Measurements from ENCODE around the gene FRYL. TPM values are rescaled to one million over a fixed set of nuclear protein-coding genes. Genes with fewer than 3 reads are reported as not detected.

The FRYL gene
- total RNA-seq, 4 donors from 2014 or later, result 51.1 to 96.5 (median 70.6) TPM

DNA sequence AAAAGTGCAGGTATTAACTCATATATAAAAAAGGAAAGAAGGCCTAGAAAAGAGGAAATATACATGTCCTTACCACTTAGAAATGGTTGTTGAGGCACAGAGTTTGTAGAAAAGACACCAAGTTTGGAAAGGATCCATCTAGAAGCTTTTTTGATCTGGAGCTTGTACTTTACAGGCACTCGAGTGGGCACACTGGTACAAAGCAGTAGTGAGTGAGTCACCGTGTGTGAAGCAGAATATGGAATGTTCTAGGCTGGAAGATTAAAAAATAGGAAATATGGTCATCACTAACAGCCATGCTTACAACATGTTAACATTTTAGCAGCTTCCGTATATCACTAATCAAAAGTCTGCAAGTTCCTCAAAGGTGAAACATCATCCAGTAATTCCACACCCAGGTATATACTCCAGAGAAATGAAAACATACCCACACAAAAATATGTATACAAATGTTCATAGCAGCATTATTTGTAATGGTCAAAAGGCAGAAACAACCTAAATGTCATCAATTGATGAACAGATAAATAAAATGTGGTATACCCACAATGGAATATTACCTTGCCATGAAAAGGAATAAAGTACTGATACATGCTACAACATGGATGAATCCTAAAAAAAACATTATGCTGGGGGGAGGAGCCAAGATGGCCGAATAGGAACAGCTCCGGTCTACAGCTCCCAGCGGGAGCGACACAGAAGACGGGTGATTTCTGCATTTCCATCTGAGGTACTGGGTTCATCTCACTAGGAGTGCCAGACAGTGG, 69.5 kb downstream of the FRYL start:
- DNase-seq (ENCODE audit: low spot score in 2 of 2), result no peak
- intact Hi-C loops (cut with DNase I; ENCODE audit: low total_unique reads), result no loop called here
- TF ChIP-seq POLR2A (IDR thresholded peaks at IDR 0.05), result no peak
- TF ChIP-seq, protein P1, sequence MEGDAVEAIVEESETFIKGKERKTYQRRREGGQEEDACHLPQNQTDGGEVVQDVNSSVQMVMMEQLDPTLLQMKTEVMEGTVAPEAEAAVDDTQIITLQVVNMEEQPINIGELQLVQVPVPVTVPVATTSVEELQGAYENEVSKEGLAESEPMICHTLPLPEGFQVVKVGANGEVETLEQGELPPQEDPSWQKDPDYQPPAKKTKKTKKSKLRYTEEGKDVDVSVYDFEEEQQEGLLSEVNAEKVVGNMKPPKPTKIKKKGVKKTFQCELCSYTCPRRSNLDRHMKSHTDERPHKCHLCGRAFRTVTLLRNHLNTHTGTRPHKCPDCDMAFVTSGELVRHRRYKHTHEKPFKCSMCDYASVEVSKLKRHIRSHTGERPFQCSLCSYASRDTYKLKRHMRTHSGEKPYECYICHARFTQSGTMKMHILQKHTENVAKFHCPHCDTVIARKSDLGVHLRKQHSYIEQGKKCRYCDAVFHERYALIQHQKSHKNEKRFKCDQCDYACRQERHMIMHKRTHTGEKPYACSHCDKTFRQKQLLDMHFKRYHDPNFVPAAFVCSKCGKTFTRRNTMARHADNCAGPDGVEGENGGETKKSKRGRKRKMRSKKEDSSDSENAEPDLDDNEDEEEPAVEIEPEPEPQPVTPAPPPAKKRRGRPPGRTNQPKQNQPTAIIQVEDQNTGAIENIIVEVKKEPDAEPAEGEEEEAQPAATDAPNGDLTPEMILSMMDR (IDR thresholded peaks at IDR 0.05), result no peak
- 91 to 94% methylated on average over 8 of the region's 8 CpGs for WGBS, 2 donors
- no peak overlapping the region for H3K4me3 ChIP-seq (ENCODE audit: low read depth, poor library complexity, severe bottlenecking)

DNA sequence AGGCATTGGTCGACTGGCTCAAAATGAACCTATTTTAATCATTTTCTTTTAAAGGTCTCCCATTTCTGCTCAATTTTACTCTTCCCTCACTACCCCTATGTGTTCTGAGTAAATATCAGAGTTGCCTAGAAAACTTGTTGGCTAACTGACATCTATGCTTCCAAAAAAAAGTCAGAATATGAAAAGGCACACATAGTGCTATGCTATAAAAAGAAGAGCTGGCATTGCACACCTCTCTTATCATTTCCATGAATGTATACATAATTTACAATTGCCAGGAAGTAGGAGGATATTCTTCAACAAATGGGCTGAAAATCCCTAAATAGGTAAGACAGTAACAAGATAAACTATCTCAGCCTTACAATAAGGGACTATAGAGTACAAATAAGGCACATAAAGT, 70.2 kb downstream of the FRYL start:
- 85 to 91% methylated on average over 1 of the region's 1 CpG for WGBS, 2 donors
- no peak for DNase-seq (ENCODE audit: low spot score in 2 of 2)
- intact Hi-C loops (cut with DNase I; ENCODE audit: low total_unique reads), result no loop called here
- H3K4me3 ChIP-seq (ENCODE audit: low read depth, poor library complexity, severe bottlenecking), result no peak overlapping the region
- TF ChIP-seq, protein P1 (IDR thresholded peaks at IDR 0.05), result no peak
- TF ChIP-seq POLR2A (IDR thresholded peaks at IDR 0.05), result no peak

- 97% methylated on average over 7 of the region's 7 CpGs for WGBS, 2 donors
- no peak overlapping the region for H3K4me3 ChIP-seq (ENCODE audit: low read depth, poor library complexity, severe bottlenecking)
- TF ChIP-seq, protein P1 (IDR thresholded peaks at IDR 0.05), result no peak
- no peak for TF ChIP-seq POLR2A (IDR thresholded peaks at IDR 0.05)
- DNase-seq (ENCODE audit: low spot score in 2 of 2), result no peak
- intact Hi-C loops (cut with DNase I; ENCODE audit: low total_unique reads), result no loop called here
These were observed 71.5 kb downstream of the FRYL start for GRCh38 chr4:48708610-48709009.

DNA sequence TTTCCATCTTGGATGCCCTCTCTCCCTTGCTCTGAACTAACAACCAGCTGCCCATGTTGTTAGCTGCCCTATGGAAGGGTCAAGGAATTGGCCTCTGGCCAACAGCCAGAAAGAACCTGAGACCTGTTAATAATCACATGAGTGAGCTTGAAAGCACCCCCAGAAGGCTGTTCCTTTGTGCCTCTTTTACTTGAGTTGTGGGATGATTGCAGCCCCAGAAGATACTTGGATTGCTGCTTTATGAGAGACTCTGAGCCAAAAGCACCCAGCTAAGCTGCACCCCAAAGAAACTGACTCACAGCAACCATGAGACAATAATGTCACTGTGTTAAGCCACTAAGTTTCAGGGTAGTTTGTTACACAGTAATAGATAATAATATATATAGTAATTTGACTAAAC, 73.3 kb downstream of the FRYL start:
- intact Hi-C loops (cut with DNase I; ENCODE audit: low total_unique reads), result no loop called here
- H3K4me3 ChIP-seq (ENCODE audit: low read depth, poor library complexity, severe bottlenecking), result no peak overlapping the region
- TF ChIP-seq, protein P1 (IDR thresholded peaks at IDR 0.05), result no peak
- no peak for TF ChIP-seq POLR2A (IDR thresholded peaks at IDR 0.05)
- no peak for DNase-seq (ENCODE audit: low spot score in 2 of 2)

- WGBS, 2 donors, result 94 to 95% methylated on average over 3 of the region's 3 CpGs
- no peak overlapping the region for H3K4me3 ChIP-seq (ENCODE audit: low read depth, poor library complexity, severe bottlenecking)
- TF ChIP-seq POLR2A (IDR thresholded peaks at IDR 0.05), result no peak
- TF ChIP-seq, protein P1 (IDR thresholded peaks at IDR 0.05), result no peak
- no peak for DNase-seq (ENCODE audit: low spot score in 2 of 2)
- intact Hi-C loops (cut with DNase I; ENCODE audit: low total_unique reads), result no loop called here
These were observed 74.5 kb downstream of the FRYL start for GRCh38 chr4:48705609-48706008.

All from lower leg skin (tissue), 4 donors.